SK-N-SH (cell line): ENCODE data around the gene CLCNKB. TPM values are rescaled to one million over a fixed set of nuclear protein-coding genes. Genes with fewer than 3 reads are reported as not detected.
"Not testable (repeated sequence)": the region's sequence is repeated elsewhere in the genome, so short reads cannot be mapped to it uniquely, and the experiment has no call there.

Experiments
- CTCF ChIA-PET: fragments of 300-600, 350-600 bp; formaldehyde crosslinking; extraction: SDS; loops from one replicate; lab custom pipeline; 2021; lab: Yijun Ruan, JAX
- POLR2A ChIA-PET: fragments of 350-600 bp; sonication (Branson Sonifier 250); formaldehyde crosslinking; extraction: SDS; loops from one replicate; lab custom pipeline; 2020; ENCODE audit warnings: antibody characterized with exemption, inconsistent platforms; lab: Yijun Ruan, JAX
- DNase-seq: peaks from one replicate; pipeline ENCODE4 v3.0.0; 2012
- H2AFZ ChIP-seq: fragments of 200-600 bp; sonication (generic); 2 replicates; pipeline ENCODE4 v1.8.1; 2016; ENCODE audit warnings: antibody characterized with exemption, mild to moderate bottlenecking, low read depth
- H3F3A ChIP-seq: fragments of 200-600 bp; sonication (generic); replicated peaks from 2 replicates; pipeline ENCODE3; 2016; ENCODE audit warnings: antibody characterized with exemption, mild to moderate bottlenecking; ENCODE audit not compliant: insufficient read depth
- H3K27ac ChIP-seq, 2 experiments: fragments of 200-500 bp in 1 of 2; fragments of 200-600 bp in 1 of 2; sonication (Bioruptor generic) in 1 of 2; sonication (generic), shearing (Covaris generic) in 1 of 2; 2 replicates each; pipeline versions ENCODE4 v1.5.1 to v1.6.1; 2014 to 2016; ENCODE audit warnings: low read depth in 2 of 2, inconsistent platforms in 1 of 2, low read length in 1 of 2, mild to moderate bottlenecking in 1 of 2, mixed read lengths in 1 of 2
- H3K27me3 ChIP-seq: fragments of 200-600 bp; sonication (generic), shearing (Covaris generic); 2 replicates; pipeline ENCODE4 v1.6.1; 2016; ENCODE audit warnings: mixed run types; ENCODE audit not compliant: insufficient read depth
- H3K36me3 ChIP-seq, 2 experiments: fragments of 200-500 bp in 1 of 2; fragments of 200-600 bp in 1 of 2; sonication (Bioruptor generic) in 1 of 2; sonication (generic) in 1 of 2; replicated peaks in 1 of 2; 2 replicates each; pipeline versions ENCODE3 to v1.5.1; 2014 to 2016; ENCODE audit warnings: low read length in 1 of 2, mild to moderate bottlenecking in 1 of 2; ENCODE audit not compliant: insufficient read depth in 2 of 2, control insufficient read depth in 1 of 2
- H3K4me1 ChIP-seq, 2 experiments: fragments of 200-500 bp in 1 of 2; fragments of 200-600 bp in 1 of 2; sonication (Bioruptor generic) in 1 of 2; sonication (generic), shearing (Covaris generic) in 1 of 2; 2 replicates each; pipeline versions ENCODE4 v1.5.1 to v1.6.1; 2014 to 2016; ENCODE audit warnings: low read depth in 1 of 2, low read length in 1 of 2, mixed run types in 1 of 2; ENCODE audit not compliant: insufficient read depth in 2 of 2, control insufficient read depth in 1 of 2
- H3K4me2 ChIP-seq: fragments of 200-600 bp; sonication (generic), shearing (Covaris generic); 2 replicates; pipeline ENCODE4 v1.6.1; 2017; ENCODE audit warnings: mixed run types
- H3K4me3 ChIP-seq, 2 experiments: fragments of 200-500 bp in 1 of 2; fragments of 200-600 bp in 1 of 2; sonication (Bioruptor generic) in 1 of 2; sonication (generic), shearing (Covaris generic) in 1 of 2; 2 replicates each; pipeline versions ENCODE4 v1.5.1 to v1.8.1; 2014 to 2016; ENCODE audit warnings: low read depth in 2 of 2, inconsistent platforms in 1 of 2, low read length in 1 of 2, mild to moderate bottlenecking in 1 of 2, mixed read lengths in 1 of 2, moderate library complexity in 1 of 2
- H3K79me2 ChIP-seq: fragments of 200-600 bp; sonication (generic); 2 replicates; pipeline ENCODE4 v1.8.1; 2017; ENCODE audit warnings: mild to moderate bottlenecking; ENCODE audit not compliant: insufficient read depth
- H3K9ac ChIP-seq: fragments of 200-600 bp; sonication (generic); 2 replicates; pipeline ENCODE4 v1.6.1; 2017; ENCODE audit warnings: mixed run types
- H3K9me2 ChIP-seq: fragments of 200-600 bp; sonication (generic); 2 replicates; pipeline ENCODE4 v1.6.1; 2017; ENCODE audit warnings: mixed run types
- H3K9me3 ChIP-seq: fragments of 200-600 bp; sonication (generic); 2 replicates; pipeline ENCODE4 v1.6.1; 2017; ENCODE audit warnings: mixed run types, mild to moderate bottlenecking, moderate library complexity
- H4K20me1 ChIP-seq: fragments of 200-600 bp; sonication (generic); 2 replicates; pipeline ENCODE4 v1.6.1; 2017; ENCODE audit warnings: mild to moderate bottlenecking, mixed run types; ENCODE audit not compliant: insufficient read depth
- CTCF ChIP-seq: fragments of 200-600 bp; sonication (generic); IDR thresholded peaks from 2 replicates; pipeline ENCODE4 v1.6.1; 2017; ENCODE audit warnings: antibody characterized with exemption, mild to moderate bottlenecking, moderate library complexity
- ELF1 ChIP-seq: IDR thresholded peaks from 2 replicates; pipeline ENCODE4 v1.4.0; 2012
- FOXJ3 ChIP-seq: sonication (generic); formaldehyde crosslinking; IDR thresholded peaks from 2 replicates; pipeline ENCODE4 v1.5.1; 2020; ENCODE audit warnings: mild to moderate bottlenecking, missing genetic modification reagents
- GABPA ChIP-seq: IDR thresholded peaks from 2 replicates; pipeline ENCODE4 v1.4.0; 2012; ENCODE audit warnings: low read depth, mild to moderate bottlenecking
- GATA2 ChIP-seq: sonication (generic); formaldehyde crosslinking; IDR thresholded peaks from 2 replicates; pipeline ENCODE4 v1.5.0; 2020; ENCODE audit warnings: mild to moderate bottlenecking, missing genetic modification reagents
- IRF3 ChIP-seq: fragments of 150-350 bp; IDR thresholded peaks from 2 replicates; pipeline ENCODE4 v1.6.1; 2016; ENCODE audit warnings: mild to moderate bottlenecking, low read depth, low read length
- MAX ChIP-seq: IDR thresholded peaks from 2 replicates; pipeline ENCODE4 v1.4.0; 2012; ENCODE audit warnings: low read depth
- MEF2A ChIP-seq: IDR thresholded peaks from 2 replicates; pipeline ENCODE4 v1.4.0; 2012; ENCODE audit warnings: low read depth, borderline replicate concordance
- NFIC ChIP-seq: IDR thresholded peaks from 2 replicates; pipeline ENCODE4 v1.4.0; 2012; ENCODE audit warnings: borderline replicate concordance
- POLR2AphosphoS5 ChIP-seq: IDR thresholded peaks from 2 replicates; pipeline ENCODE4 v1.6.1; 2012; ENCODE audit warnings: low read depth, low read length
- REST ChIP-seq: IDR thresholded peaks from 2 replicates; pipeline ENCODE4 v1.6.1; 2012; ENCODE audit warnings: mild to moderate bottlenecking, low read depth, low read length, moderate library complexity
- SMC3 ChIP-seq: IDR thresholded peaks from 2 replicates; pipeline ENCODE4 v1.6.1; 2012; ENCODE audit warnings: low read depth, low read length, improper control_type of control experiment
- ZBTB33 ChIP-seq: IDR thresholded peaks from 2 replicates; pipeline ENCODE4 v1.4.0; 2012; ENCODE audit warnings: low read depth, borderline replicate concordance
- WGBS: methylation state at CpG from one replicate; pipeline ENCODE4 v1.1.6; 2017; ENCODE audit warnings: low lambda C conversion rate; 5-methylcytosine and 5-hydroxymethylcytosine counted together
- polyA plus RNA-seq, 3 experiments: library from polyadenylated mRNA; depleted of rRNA; stranded (reverse); fragments of >200 nt; gene quantifications; 2 replicates each; pipeline ENCODE4 v1.2.3, GENCODE V29; 2012

CLCNKB gene
- polyA plus RNA-seq, 1 of the 3 experiments (the other 2 are of a cell fraction): 0.41 TPM

GRCh38 chr1:16032388-16033102 is 11.0 kb upstream of the CLCNKB start (continued):
- TF ChIP-seq IRF3: no peak
- no peak for TF ChIP-seq FOXJ3 (CRISPR knock-in tag)
- TF ChIP-seq SMC3: peak; percentile 94
- TF ChIP-seq ELF1: no peak
- TF ChIP-seq NFIC: no peak
- no peak for TF ChIP-seq MEF2A
- TF ChIP-seq REST: no peak
- peak; percentile 78 for TF ChIP-seq CTCF
- no peak for TF ChIP-seq MAX
- no peak for TF ChIP-seq POLR2AphosphoS5
- TF ChIP-seq ZBTB33: no peak
- no peak for TF ChIP-seq GATA2 (CRISPR knock-in tag)
- no peak for TF ChIP-seq GABPA

- WGBS: 40% methylated on average over 2 of the region's 7 CpGs
- H3K4me2 ChIP-seq, H2AFZ ChIP-seq, H4K20me1 ChIP-seq, H3K27me3 ChIP-seq, H3K9ac ChIP-seq, H3K9me2 ChIP-seq, H3K36me3 ChIP-seq, H3K27ac ChIP-seq, H3F3A ChIP-seq, H3K4me1 ChIP-seq, DNase-seq, POLR2A ChIA-PET, H3K79me2 ChIP-seq, H3K9me3 ChIP-seq, H3K4me3 ChIP-seq: not testable (repeated sequence)
- CTCF ChIA-PET: interaction anchor here (0.6 to 5.8 kb wide), 9 partner anchors 11 to 241 kb away, joined by 3 to 44 read pairs (median 5); partner anchors contain the start of gene CLCNKA
Measured at GRCh38 chr1:16033103-16033632, 10.4 kb upstream of the CLCNKB start.

- H3K79me2 ChIP-seq, DNase-seq, H3K9me3 ChIP-seq, H3K4me2 ChIP-seq, H3F3A ChIP-seq, H4K20me1 ChIP-seq, H3K36me3 ChIP-seq, H3K9ac ChIP-seq, H3K4me1 ChIP-seq, H3K4me3 ChIP-seq, H3K27ac ChIP-seq, H3K9me2 ChIP-seq, H3K27me3 ChIP-seq, POLR2A ChIA-PET, H2AFZ ChIP-seq: not testable (repeated sequence)
- WGBS: no CpG with 5 or more reads among the region's 11 CpGs
- CTCF ChIA-PET: interaction anchor here (1.3 kb wide), 1 partner anchor 11 kb away, joined by 3 read pairs; no protein-coding TSS in a partner anchor
Measured at GRCh38 chr1:16036461-16036860, 7.1 kb upstream of the CLCNKB start.
